CD4-positive, alpha-beta T cell treated with Interleukin-6 for 4 hours (primary cell): ENCODE measurements around the gene TMEM134.

Experiments
- DNase-seq: peaks from one replicate; pipeline ENCODE4 v3.0.0-alpha.2; 2020; ENCODE audit warnings: mixed read lengths

Gene TMEM134

GRCh38 chr11:67420646-67421429 lies 48.2 kb downstream of the TMEM134 start:
- peak; percentile 99 for DNase-seq

GRCh38 chr11:67420147-67420645 lies 48.9 kb downstream of the TMEM134 start:
- DNase-seq: peak; percentile 1

GRCh38 chr11:67419325-67420049 lies 49.6 kb downstream of the TMEM134 start:
- peak; percentile 5 for DNase-seq

- DNase-seq: peak; percentile 68
These were observed 50.4 kb downstream of the TMEM134 start for GRCh38 chr11:67418476-67419281.

- DNase-seq: peak; percentile 2
These were observed 51.6 kb downstream of the TMEM134 start for GRCh38 chr11:67417425-67417824.

- DNase-seq: peak; percentile 93
These were observed 52.4 kb downstream of the TMEM134 start for GRCh38 chr11:67416416-67417335.

GRCh38 chr11:67415501-67416304 lies 53.3 kb downstream of the TMEM134 start, which contains the start of gene CARNS1:
Gene CARNS1 (plus strand): TSS chr11:67415678. CDS start chr11:67416200, 522 bp downstream.
- DNase-seq: peak; percentile 45

GRCh38 chr11:67413266-67413849 lies 55.7 kb downstream of the TMEM134 start:
- no peak for DNase-seq

- DNase-seq: no peak
These were observed 56.4 kb downstream of the TMEM134 start for GRCh38 chr11:67412495-67413179.

- DNase-seq: peak; percentile 29
These were observed 57.3 kb downstream of the TMEM134 start for GRCh38 chr11:67411785-67412152.
